Adrenal gland (tissue), 12 donors: ENCODE measurements around the gene FLYWCH1. TPM values are rescaled to one million over a fixed set of nuclear protein-coding genes. Genes with fewer than 3 reads are reported as not detected.

Experiments
- DNase-seq, 7 donors: peaks; one replicate each; pipeline ENCODE4 v3.0.0-alpha.2; 2019 to 2020
- H3K27ac ChIP-seq, 5 donors: fragments of 200-600 bp; sonication (generic) in 4 of 5; 1 replicate in 3 of 5; 2 replicates in 2 of 5; pipeline versions ENCODE4 v1.5.1 to v1.8.0; 2016 to 2020; ENCODE audit warnings: mild to moderate bottlenecking in 1 of 5
- H3K27me3 ChIP-seq: fragments of 200-600 bp; 2 replicates; pipeline ENCODE4 v1.8.0; 2021
- H3K36me3 ChIP-seq, 2 donors: fragments of 200-600 bp; replicated peaks in 1 of 2; 1 replicate in 1 of 2; 2 replicates in 1 of 2; pipeline versions ENCODE4 v1.5.1 to v1.8.0; 2018 to 2022
- H3K4me1 ChIP-seq, 2 donors: fragments of 200-600 bp; replicated peaks in 1 of 2; 1 replicate in 1 of 2; 2 replicates in 1 of 2; pipeline versions ENCODE4 v1.5.1 to v1.8.0; 2018 to 2021
- H3K4me3 ChIP-seq, 4 donors: fragments of 200-600 bp; sonication (generic) in 3 of 4; one replicate each; pipeline ENCODE4 v1.5.1; 2016 to 2018
- H3K9me3 ChIP-seq, 3 donors: fragments of 200-600 bp; sonication (generic) in 1 of 3; replicated peaks in 1 of 3; 1 replicate in 2 of 3; 2 replicates in 1 of 3; pipeline versions ENCODE4 v1.5.1 to v1.8.0; 2016 to 2021
- POLR2A ChIP-seq, 2 donors: fragments of 450-650 bp; IDR thresholded peaks; one replicate each; pipeline ENCODE4 v1.6.1; 2017; ENCODE audit warnings: antibody characterized with exemption in 2 of 2, mild to moderate bottlenecking in 2 of 2, moderate library complexity in 1 of 2
- WGBS, 4 donors: extraction: QIAGEN DNeasy Blood & Tissue Kit in 2 of 4; methylation state at CpG; one replicate each; pipeline versions ENCODE4 v1.1.5 to v1.1.7; 2013 to 2017; 5-methylcytosine and 5-hydroxymethylcytosine counted together
- intact Hi-C, 2 donors: fragments of 100-400 bp; cut with DNase I; formaldehyde crosslinking; loops; one replicate each; pipeline versions ENCODE4 v1.14.1 to v1.15.0; 2022 to 2023
- polyA plus RNA-seq, 3 donors: library from polyadenylated mRNA; stranded (reverse); fragments of 200-250 nt in 2 of 3; fragments of 350-450 nt in 1 of 3; fragmentation: Illumina TruSeq in 1 of 3; extraction: RNeasy Lipid Tissue Mini Kit (QIAGEN cat#74804) in 1 of 3; gene quantifications; one replicate each; pipeline ENCODE4 v1.2.3, GENCODE V29; 2013 to 2014
- total RNA-seq, 9 donors: library from RNA; depleted of rRNA in 4 of 9; stranded (reverse); fragments of >200 nt in 4 of 9; fragments of 120-200 nt in 1 of 9; fragmentation: NEBNext Ultra II Directional in 1 of 9; extraction: Animal tissue kit (Norgen Biotek cat#: 25700) in 1 of 9; gene quantifications; one replicate each; pipeline versions ENCODE4 v1.1.0 to v1.2.4, GENCODE V29; 2013 to 2023
- TF ChIP-seq, protein P1 (sequence below), 6 experiments: fragments of 450-650 bp in 4 of 6; fragments of 200-600 bp in 2 of 6; sonication (generic) in 1 of 6; IDR thresholded peaks; 1 replicate in 5 of 6; 2 replicates in 1 of 6; pipeline versions ENCODE4 v1.5.1 to v1.8.0; 2016 to 2021; ENCODE audit warnings: antibody characterized with exemption in 6 of 6, mild to moderate bottlenecking in 2 of 6, moderate library complexity in 1 of 6
- donor health status: healthy with polysubstance abuse.
- donor health status: Bipolar disorder and iron deficiency.
- donor health status: DM: yes; HTN: yes; CAD: no.
- donor health status: DM: no; HTN: no; CAD: no.
- donor health status: DM: no; HTN: no; CAD: no.
- donor health status: DM: yes; HTN: yes; CAD: no.

FLYWCH1 gene
- total and polyA plus RNA-seq, 12 donors, result 3.3 to 89.8 (median 50.4) TPM

- Histone ChIP-seq H3K4me1 (peaks cover 3 to 12% of the 10 kb centered on the region in 2 donors), H3K27ac (no peak overlapping the region), H3K9me3 (no peaks in the 10 kb centered on the region), H3K4me3 (no peak overlapping the region), H3K36me3 (no peaks in the 10 kb centered on the region), H3K27me3 (no peaks in the 10 kb centered on the region)
- intact Hi-C loops, result loop anchor here in 1 of 2 donors (10.0 kb wide), 1 partner anchor 61 kb away; no protein-coding TSS in a partner anchor
- 35 to 65% (median 50%) methylated on average over 4 to 15 of the region's 15 CpGs for WGBS, 4 donors
- DNase-seq, result peak in 4 of 7 donors; percentile 49 to 57 (median 54)
- no peak for TF ChIP-seq POLR2A (IDR thresholded peaks at IDR 0.05)
- TF ChIP-seq, protein P1, sequence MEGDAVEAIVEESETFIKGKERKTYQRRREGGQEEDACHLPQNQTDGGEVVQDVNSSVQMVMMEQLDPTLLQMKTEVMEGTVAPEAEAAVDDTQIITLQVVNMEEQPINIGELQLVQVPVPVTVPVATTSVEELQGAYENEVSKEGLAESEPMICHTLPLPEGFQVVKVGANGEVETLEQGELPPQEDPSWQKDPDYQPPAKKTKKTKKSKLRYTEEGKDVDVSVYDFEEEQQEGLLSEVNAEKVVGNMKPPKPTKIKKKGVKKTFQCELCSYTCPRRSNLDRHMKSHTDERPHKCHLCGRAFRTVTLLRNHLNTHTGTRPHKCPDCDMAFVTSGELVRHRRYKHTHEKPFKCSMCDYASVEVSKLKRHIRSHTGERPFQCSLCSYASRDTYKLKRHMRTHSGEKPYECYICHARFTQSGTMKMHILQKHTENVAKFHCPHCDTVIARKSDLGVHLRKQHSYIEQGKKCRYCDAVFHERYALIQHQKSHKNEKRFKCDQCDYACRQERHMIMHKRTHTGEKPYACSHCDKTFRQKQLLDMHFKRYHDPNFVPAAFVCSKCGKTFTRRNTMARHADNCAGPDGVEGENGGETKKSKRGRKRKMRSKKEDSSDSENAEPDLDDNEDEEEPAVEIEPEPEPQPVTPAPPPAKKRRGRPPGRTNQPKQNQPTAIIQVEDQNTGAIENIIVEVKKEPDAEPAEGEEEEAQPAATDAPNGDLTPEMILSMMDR (IDR thresholded peaks at IDR 0.05), result no peak
Observed at GRCh38 chr16:2985893-2986355, 74.2 kb downstream of the FLYWCH1 start.

DNA sequence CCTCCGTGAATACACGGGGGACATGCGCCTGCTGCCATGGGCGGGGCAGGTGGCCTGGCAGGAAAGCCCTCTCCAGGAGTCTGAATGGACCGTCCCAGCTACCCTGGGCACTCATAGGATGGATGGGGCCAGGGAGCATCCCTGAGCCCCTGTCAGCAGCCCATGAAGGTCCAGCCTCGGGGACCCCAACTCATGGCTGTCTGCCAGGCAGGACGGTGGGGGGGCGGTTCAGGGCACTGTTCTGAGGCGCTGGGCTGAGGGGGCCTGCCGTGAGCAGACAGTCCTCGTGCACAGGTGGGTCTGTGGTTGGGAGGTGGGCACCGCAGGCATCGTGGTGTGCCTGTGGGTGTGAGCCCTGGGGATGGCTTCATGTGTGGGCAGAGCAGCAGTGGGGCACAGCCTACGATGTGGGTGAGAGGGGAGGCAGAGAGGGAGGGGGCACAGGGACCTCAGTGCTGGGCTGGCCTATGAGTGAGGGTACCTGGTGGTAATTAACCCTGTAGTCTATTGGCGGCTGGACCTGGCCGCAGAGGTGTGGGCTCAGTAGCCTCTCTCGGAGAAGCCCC is 75.0 kb downstream of the FLYWCH1 start:
- no peak for TF ChIP-seq POLR2A (IDR thresholded peaks at IDR 0.05)
- TF ChIP-seq, protein P1 (IDR thresholded peaks at IDR 0.05), result no peak
- Histone ChIP-seq H3K36me3 (no peaks in the 10 kb centered on the region), H3K27me3 (no peaks in the 10 kb centered on the region), H3K4me1 (peaks cover 0 to 7% of the 10 kb centered on the region in 2 donors), H3K9me3 (no peaks in the 10 kb centered on the region), H3K27ac (no peak overlapping the region), H3K4me3 (no peak overlapping the region)
- 70 to 100% (median 79%) methylated on average over 2 to 17 of the region's 17 CpGs for WGBS, 4 donors
- intact Hi-C loops, result loop anchor here in 1 of 2 donors (10.0 kb wide), 1 partner anchor 62 kb away; no protein-coding TSS in a partner anchor
- DNase-seq, result no peak

DNA sequence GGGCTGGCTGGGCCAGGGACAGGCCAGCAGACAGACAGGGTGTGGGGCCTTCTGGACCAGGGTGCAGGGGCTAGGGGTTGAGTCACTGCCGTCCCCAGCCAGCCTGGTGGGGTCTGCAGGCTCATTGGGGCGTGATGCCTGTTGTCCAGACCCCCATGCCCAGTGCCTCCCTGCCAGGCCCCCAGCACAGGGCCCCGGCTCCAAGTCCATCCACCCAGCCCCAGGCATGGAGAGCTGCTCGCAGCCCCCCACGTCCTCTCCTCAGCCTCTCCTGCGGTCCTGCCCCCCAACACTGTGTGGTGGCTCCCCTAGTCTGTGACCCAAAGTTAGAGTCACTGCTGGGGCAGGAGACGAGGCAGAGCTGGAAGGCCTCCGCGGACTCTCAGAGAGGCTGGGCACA is 75.6 kb downstream of the FLYWCH1 start:
- Histone ChIP-seq H3K27ac (no peak overlapping the region), H3K4me3 (no peak overlapping the region), H3K4me1 (peaks cover 0 to 7% of the 10 kb centered on the region in 2 donors), H3K9me3 (no peaks in the 10 kb centered on the region), H3K27me3 (no peaks in the 10 kb centered on the region), H3K36me3 (no peaks in the 10 kb centered on the region)
- WGBS, 4 donors, result 80 to 94% (median 86%) methylated on average over 3 to 9 of the region's 9 CpGs
- DNase-seq, result no peak
- TF ChIP-seq, protein P1 (IDR thresholded peaks at IDR 0.05), result no peak
- TF ChIP-seq POLR2A (IDR thresholded peaks at IDR 0.05), result no peak
- intact Hi-C loops, result loop anchor here in 1 of 2 donors (10.0 kb wide), 1 partner anchor 62 kb away; no protein-coding TSS in a partner anchor

GRCh38 chr16:2987833-2988232 is 76.1 kb downstream of the FLYWCH1 start:
- Histone ChIP-seq H3K4me3 (no peak overlapping the region), H3K4me1 (peaks cover 0 to 7% of the 10 kb centered on the region in 2 donors), H3K36me3 (no peaks in the 10 kb centered on the region), H3K27ac (no peak overlapping the region), H3K27me3 (no peaks in the 10 kb centered on the region), H3K9me3 (no peaks in the 10 kb centered on the region)
- DNase-seq, result no peak
- intact Hi-C loops, result loop anchor here in 1 of 2 donors (10.0 kb wide), 1 partner anchor 63 kb away; no protein-coding TSS in a partner anchor
- TF ChIP-seq, protein P1 (IDR thresholded peaks at IDR 0.05), result no peak
- 64 to 68% methylated on average over 8 of the region's 8 CpGs; no CpG with 5 or more reads in 2 of the 4 donors for WGBS, 4 donors
